ENCODE data around the gene WDR82.

- TF ChIP-seq CTCF (conservative IDR thresholded peaks at IDR 0.05): no peak
- TF ChIP-seq EZH2 (IDR thresholded peaks at IDR 0.05; ENCODE audit: low read depth): no peak
Measured at GRCh38 chr3:52233968-52234367, 44.5 kb downstream of the WDR82 start.
